ENCODE data around the gene CSH2. TPM values are rescaled to one million over a fixed set of nuclear protein-coding genes. Genes with fewer than 3 reads are reported as not detected.

CSH2 gene
- total and polyA plus RNA-seq, 9 of the 15 experiments (the other 6 are each of a cell fraction or from before 2014, with no cell fraction given), result not detected

GRCh38 chr17:63834431-63835166 is 38.9 kb downstream of the CSH2 start (continued):
- TF ChIP-seq SREBF2 (CRISPR knock-in tag; IDR thresholded peaks at IDR 0.05), result no peak
- TF ChIP-seq ESRRA (IDR thresholded peaks at IDR 0.05; ENCODE audit: borderline replicate concordance, low read depth), result peak; percentile 48; the same call in 1 of the 2 replicates
- TF ChIP-seq, protein P1, sequence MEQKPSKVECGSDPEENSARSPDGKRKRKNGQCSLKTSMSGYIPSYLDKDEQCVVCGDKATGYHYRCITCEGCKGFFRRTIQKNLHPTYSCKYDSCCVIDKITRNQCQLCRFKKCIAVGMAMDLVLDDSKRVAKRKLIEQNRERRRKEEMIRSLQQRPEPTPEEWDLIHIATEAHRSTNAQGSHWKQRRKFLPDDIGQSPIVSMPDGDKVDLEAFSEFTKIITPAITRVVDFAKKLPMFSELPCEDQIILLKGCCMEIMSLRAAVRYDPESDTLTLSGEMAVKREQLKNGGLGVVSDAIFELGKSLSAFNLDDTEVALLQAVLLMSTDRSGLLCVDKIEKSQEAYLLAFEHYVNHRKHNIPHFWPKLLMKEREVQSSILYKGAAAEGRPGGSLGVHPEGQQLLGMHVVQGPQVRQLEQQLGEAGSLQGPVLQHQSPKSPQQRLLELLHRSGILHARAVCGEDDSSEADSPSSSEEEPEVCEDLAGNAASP (IDR thresholded peaks at IDR 0.05), result no peak
- no peak for TF ChIP-seq ZNF253 (CRISPR knock-in tag; conservative IDR thresholded peaks at IDR 0.05)
- no peak for TF ChIP-seq SNAPC5 (CRISPR knock-in tag; IDR thresholded peaks at IDR 0.05)
- no peak for TF ChIP-seq GTF2A2 (tag; IDR thresholded peaks at IDR 0.05)
- TF ChIP-seq, protein P2, sequence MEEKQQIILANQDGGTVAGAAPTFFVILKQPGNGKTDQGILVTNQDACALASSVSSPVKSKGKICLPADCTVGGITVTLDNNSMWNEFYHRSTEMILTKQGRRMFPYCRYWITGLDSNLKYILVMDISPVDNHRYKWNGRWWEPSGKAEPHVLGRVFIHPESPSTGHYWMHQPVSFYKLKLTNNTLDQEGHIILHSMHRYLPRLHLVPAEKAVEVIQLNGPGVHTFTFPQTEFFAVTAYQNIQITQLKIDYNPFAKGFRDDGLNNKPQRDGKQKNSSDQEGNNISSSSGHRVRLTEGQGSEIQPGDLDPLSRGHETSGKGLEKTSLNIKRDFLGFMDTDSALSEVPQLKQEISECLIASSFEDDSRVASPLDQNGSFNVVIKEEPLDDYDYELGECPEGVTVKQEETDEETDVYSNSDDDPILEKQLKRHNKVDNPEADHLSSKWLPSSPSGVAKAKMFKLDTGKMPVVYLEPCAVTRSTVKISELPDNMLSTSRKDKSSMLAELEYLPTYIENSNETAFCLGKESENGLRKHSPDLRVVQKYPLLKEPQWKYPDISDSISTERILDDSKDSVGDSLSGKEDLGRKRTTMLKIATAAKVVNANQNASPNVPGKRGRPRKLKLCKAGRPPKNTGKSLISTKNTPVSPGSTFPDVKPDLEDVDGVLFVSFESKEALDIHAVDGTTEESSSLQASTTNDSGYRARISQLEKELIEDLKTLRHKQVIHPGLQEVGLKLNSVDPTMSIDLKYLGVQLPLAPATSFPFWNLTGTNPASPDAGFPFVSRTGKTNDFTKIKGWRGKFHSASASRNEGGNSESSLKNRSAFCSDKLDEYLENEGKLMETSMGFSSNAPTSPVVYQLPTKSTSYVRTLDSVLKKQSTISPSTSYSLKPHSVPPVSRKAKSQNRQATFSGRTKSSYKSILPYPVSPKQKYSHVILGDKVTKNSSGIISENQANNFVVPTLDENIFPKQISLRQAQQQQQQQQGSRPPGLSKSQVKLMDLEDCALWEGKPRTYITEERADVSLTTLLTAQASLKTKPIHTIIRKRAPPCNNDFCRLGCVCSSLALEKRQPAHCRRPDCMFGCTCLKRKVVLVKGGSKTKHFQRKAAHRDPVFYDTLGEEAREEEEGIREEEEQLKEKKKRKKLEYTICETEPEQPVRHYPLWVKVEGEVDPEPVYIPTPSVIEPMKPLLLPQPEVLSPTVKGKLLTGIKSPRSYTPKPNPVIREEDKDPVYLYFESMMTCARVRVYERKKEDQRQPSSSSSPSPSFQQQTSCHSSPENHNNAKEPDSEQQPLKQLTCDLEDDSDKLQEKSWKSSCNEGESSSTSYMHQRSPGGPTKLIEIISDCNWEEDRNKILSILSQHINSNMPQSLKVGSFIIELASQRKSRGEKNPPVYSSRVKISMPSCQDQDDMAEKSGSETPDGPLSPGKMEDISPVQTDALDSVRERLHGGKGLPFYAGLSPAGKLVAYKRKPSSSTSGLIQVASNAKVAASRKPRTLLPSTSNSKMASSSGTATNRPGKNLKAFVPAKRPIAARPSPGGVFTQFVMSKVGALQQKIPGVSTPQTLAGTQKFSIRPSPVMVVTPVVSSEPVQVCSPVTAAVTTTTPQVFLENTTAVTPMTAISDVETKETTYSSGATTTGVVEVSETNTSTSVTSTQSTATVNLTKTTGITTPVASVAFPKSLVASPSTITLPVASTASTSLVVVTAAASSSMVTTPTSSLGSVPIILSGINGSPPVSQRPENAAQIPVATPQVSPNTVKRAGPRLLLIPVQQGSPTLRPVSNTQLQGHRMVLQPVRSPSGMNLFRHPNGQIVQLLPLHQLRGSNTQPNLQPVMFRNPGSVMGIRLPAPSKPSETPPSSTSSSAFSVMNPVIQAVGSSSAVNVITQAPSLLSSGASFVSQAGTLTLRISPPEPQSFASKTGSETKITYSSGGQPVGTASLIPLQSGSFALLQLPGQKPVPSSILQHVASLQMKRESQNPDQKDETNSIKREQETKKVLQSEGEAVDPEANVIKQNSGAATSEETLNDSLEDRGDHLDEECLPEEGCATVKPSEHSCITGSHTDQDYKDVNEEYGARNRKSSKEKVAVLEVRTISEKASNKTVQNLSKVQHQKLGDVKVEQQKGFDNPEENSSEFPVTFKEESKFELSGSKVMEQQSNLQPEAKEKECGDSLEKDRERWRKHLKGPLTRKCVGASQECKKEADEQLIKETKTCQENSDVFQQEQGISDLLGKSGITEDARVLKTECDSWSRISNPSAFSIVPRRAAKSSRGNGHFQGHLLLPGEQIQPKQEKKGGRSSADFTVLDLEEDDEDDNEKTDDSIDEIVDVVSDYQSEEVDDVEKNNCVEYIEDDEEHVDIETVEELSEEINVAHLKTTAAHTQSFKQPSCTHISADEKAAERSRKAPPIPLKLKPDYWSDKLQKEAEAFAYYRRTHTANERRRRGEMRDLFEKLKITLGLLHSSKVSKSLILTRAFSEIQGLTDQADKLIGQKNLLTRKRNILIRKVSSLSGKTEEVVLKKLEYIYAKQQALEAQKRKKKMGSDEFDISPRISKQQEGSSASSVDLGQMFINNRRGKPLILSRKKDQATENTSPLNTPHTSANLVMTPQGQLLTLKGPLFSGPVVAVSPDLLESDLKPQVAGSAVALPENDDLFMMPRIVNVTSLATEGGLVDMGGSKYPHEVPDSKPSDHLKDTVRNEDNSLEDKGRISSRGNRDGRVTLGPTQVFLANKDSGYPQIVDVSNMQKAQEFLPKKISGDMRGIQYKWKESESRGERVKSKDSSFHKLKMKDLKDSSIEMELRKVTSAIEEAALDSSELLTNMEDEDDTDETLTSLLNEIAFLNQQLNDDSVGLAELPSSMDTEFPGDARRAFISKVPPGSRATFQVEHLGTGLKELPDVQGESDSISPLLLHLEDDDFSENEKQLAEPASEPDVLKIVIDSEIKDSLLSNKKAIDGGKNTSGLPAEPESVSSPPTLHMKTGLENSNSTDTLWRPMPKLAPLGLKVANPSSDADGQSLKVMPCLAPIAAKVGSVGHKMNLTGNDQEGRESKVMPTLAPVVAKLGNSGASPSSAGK (IDR thresholded peaks at IDR 0.05), result no peak
- no peak for TF ChIP-seq ETS1 (conservative IDR thresholded peaks at IDR 0.05; ENCODE audit: control insufficient read depth, low read depth, low read length)
- TF ChIP-seq POLR3A (IDR thresholded peaks at IDR 0.05; ENCODE audit: borderline replicate concordance, extremely low read depth, insufficient read depth, insufficient read length), result no peak
- peak; percentile 23; the same call in 1 of the 2 replicates for TF ChIP-seq L3MBTL2 (IDR thresholded peaks at IDR 0.05)
- no peak for TF ChIP-seq MTA2 (IDR thresholded peaks at IDR 0.05; ENCODE audit: low read depth)
- no peak for TF ChIP-seq CBX5 (IDR thresholded peaks at IDR 0.05; ENCODE audit: borderline replicate concordance, low read depth)
- TF ChIP-seq SMARCA5 (IDR thresholded peaks at IDR 0.05), result no peak
- TF ChIP-seq ZNF3 (CRISPR knock-in tag; IDR thresholded peaks at IDR 0.05), result no peak

All from K562 (cell line).